IPS-18c (cell line): Measurements from ENCODE around the gene RNU6-7.

ENCODE experiments used
- H3K4me3 ChIP-seq: 2 replicates; pipeline ENCODE4 v1.7.0; 2013; ENCODE audit warnings: low read depth, mild to moderate bottlenecking, low read length, moderate library complexity; ENCODE audit not compliant: insufficient read depth
- H3K9me3 ChIP-seq: one replicate; pipeline ENCODE4 v1.6.1; 2013; ENCODE audit warnings: mild to moderate bottlenecking, low read length, moderate library complexity; ENCODE audit not compliant: control insufficient read depth, insufficient read depth

RNU6-7 gene

GRCh38 chr14:32233260-32233659 is 31.4 kb downstream of the RNU6-7 start:
- no peak overlapping the region for H3K4me3 ChIP-seq

GRCh38 chr14:32244404-32244803 is 42.6 kb downstream of the RNU6-7 start:
- Histone ChIP-seq H3K4me3 (no peak overlapping the region), H3K9me3 (peaks cover 11% of the 10 kb centered on the region)

More at GRCh38 chr14:32233260-32233659, 31.4 kb downstream of the RNU6-7 start:
- H3K9me3 ChIP-seq = no peaks in the 10 kb centered on the region

GRCh38 chr14:32246751-32247150 is 44.9 kb downstream of the RNU6-7 start:
- Histone ChIP-seq H3K4me3 (no peak overlapping the region), H3K9me3 (no peaks in the 10 kb centered on the region)

- H3K9me3 ChIP-seq = no peaks in the 10 kb centered on the region
- no peak overlapping the region for H3K4me3 ChIP-seq
These were observed 47.5 kb downstream of the RNU6-7 start for GRCh38 chr14:32249371-32249770.

GRCh38 chr14:32249780-32250179 is 47.9 kb downstream of the RNU6-7 start:
- Histone ChIP-seq H3K9me3 (no peaks in the 10 kb centered on the region), H3K4me3 (no peak overlapping the region)

GRCh38 chr14:32250681-32251080 is 48.8 kb downstream of the RNU6-7 start:
- Histone ChIP-seq H3K9me3 (no peaks in the 10 kb centered on the region), H3K4me3 (no peak overlapping the region)

- Histone ChIP-seq H3K4me3 (no peak overlapping the region), H3K9me3 (no peaks in the 10 kb centered on the region)
These were observed 49.7 kb downstream of the RNU6-7 start for GRCh38 chr14:32251530-32251929.
